Rectal smooth muscle tissue (tissue), 1 donor: ENCODE data around the gene REG4.
"Not testable (repeated sequence)": the region's sequence is repeated elsewhere in the genome, so short reads cannot be mapped to it uniquely, and the experiment has no call there.

Experiments
- H3K27ac ChIP-seq: one replicate; pipeline ENCODE4 v1.7.0; 2013; ENCODE audit warnings: low read depth, low read length, inconsistent platforms
- H3K27me3 ChIP-seq: one replicate; pipeline ENCODE4 v1.7.0; 2013; ENCODE audit warnings: low read length; ENCODE audit not compliant: control insufficient read depth, insufficient read depth
- H3K36me3 ChIP-seq: one replicate; pipeline ENCODE4 v1.7.0; 2013; ENCODE audit warnings: low read length; ENCODE audit not compliant: control insufficient read depth, insufficient read depth
- H3K4me1 ChIP-seq: one replicate; pipeline ENCODE4 v1.7.0; 2013; ENCODE audit warnings: low read length; ENCODE audit not compliant: control insufficient read depth, insufficient read depth
- H3K4me3 ChIP-seq: one replicate; pipeline ENCODE4 v1.7.0; 2013; ENCODE audit warnings: low read length
- H3K9ac ChIP-seq: one replicate; pipeline ENCODE4 v1.7.0; 2013; ENCODE audit warnings: low read length

Gene REG4

DNA sequence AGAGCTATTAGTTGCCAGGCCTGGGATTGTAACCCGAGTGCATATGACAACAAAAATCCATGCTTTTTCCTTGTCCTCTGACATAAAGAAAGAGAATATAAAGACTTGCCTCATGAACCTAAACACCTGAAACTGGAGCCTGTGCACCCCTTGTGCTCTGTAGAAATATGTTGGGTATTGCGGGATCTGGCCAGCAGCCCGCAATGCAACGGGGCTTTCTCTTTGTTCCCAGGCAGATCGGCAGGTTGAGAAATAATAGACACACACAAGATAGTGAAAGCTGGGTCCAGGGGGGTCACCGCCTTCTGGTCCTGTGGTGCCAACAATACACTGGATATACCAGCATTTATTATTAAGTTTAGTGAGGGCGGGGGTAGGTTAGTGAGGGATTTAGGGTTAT, 25.2 kb downstream of the REG4 start:
- H3K9ac ChIP-seq, H3K4me3 ChIP-seq, H3K4me1 ChIP-seq, H3K36me3 ChIP-seq, H3K27me3 ChIP-seq, H3K27ac ChIP-seq: not testable (repeated sequence)

GRCh38 chr1:119784191-119784781, 27.0 kb downstream of the REG4 start:
- H3K9ac ChIP-seq: no peak overlapping the region

GRCh38 chr1:119783354-119784185, 27.7 kb downstream of the REG4 start:
- no peaks in the 10 kb centered on the region for H3K27me3 ChIP-seq
- H3K9ac ChIP-seq: no peak overlapping the region
- no peaks in the 10 kb centered on the region for H3K36me3 ChIP-seq
- no peak overlapping the region for H3K4me3 ChIP-seq
- peaks cover 2% of the 10 kb centered on the region for H3K4me1 ChIP-seq
- no peak overlapping the region for H3K27ac ChIP-seq

More at GRCh38 chr1:119784191-119784781, 27.0 kb downstream of the REG4 start:
- no peak overlapping the region for H3K4me3 ChIP-seq
- H3K4me1 ChIP-seq: peaks cover 2% of the 10 kb centered on the region
- no peaks in the 10 kb centered on the region for H3K36me3 ChIP-seq
- H3K27ac ChIP-seq: no peak overlapping the region
- H3K27me3 ChIP-seq: no peaks in the 10 kb centered on the region

- H3K27ac ChIP-seq: no peak overlapping the region
- H3K4me3 ChIP-seq: no peak overlapping the region
- no peak overlapping the region for H3K9ac ChIP-seq
- no peaks in the 10 kb centered on the region for H3K36me3 ChIP-seq
- H3K4me1 ChIP-seq: peaks cover 2% of the 10 kb centered on the region
- H3K27me3 ChIP-seq: no peaks in the 10 kb centered on the region
Measured at GRCh38 chr1:119782631-119783325, 28.5 kb downstream of the REG4 start.

DNA sequence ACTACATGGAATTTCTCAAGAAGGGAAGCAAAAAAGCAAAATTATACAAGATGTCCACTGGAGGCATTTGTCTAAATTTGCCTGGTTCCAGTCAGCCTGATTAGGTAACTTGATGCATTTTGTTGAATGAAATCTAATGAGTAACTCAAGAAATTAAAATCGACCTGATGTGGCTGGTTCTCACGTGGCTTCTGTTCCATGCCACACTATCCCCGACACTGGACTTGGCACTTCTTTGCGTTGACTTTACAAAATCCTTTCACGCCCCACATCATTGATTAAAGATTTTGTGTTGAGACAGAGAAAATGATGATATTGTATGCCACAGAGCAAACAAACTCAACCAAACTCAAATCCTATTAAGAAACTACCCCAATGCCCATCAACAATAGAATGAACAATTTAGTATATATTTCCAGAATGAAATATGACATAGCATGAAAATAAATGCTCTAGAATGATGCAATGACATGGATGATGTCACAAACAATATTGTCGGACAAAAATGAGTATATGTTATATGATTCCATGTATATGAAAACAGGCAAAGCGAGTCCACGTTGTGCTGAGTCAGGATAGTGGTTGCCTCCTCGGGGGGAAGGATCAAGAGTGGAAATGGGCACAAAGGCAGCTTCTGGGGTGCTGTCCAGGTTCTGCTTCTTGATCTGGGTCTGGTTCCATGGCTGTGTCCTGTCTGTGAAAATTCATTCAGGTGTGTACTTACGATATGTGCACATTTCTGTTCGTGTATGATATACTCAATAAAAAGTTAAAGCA, 29.6 kb downstream of the REG4 start:
- peaks cover 2% of the 10 kb centered on the region for H3K4me1 ChIP-seq
- no peak overlapping the region for H3K27ac ChIP-seq
- no peak overlapping the region for H3K4me3 ChIP-seq

DNA sequence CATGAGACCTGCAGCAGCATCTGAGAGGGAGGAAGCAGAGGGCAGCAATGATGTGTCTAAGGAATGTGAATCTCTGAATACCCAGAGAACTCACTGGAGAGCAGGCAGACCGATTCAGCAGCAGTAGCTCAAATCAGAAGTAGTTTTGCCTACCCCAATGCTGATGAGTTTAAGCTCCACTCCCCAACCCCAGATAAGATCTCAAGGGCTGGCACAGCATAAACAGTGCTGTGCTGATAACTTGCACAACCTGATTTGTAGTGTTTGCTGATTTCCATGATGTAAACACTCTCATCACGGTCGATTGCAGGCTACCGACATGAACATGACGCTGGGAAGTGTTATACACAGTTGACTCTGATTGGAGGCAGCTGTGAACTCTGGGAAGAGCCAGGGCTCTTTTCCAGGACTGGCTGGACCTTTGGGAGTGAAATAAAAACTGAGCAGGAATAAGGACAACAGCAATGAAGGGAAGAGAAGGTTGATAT, 31.3 kb downstream of the REG4 start:
- Histone ChIP-seq H3K4me1 (peaks cover 2% of the 10 kb centered on the region), H3K27ac (peak overlapping the region; percentile 59), H3K27me3 (no peaks in the 10 kb centered on the region), H3K36me3 (no peaks in the 10 kb centered on the region), H3K9ac (no peak overlapping the region), H3K4me3 (peak overlapping the region; percentile 60)

More for the DNA sequence above, 29.6 kb downstream of the REG4 start:
- no peaks in the 10 kb centered on the region for H3K27me3 ChIP-seq
- no peaks in the 10 kb centered on the region for H3K36me3 ChIP-seq
- H3K9ac ChIP-seq: no peak overlapping the region

DNA sequence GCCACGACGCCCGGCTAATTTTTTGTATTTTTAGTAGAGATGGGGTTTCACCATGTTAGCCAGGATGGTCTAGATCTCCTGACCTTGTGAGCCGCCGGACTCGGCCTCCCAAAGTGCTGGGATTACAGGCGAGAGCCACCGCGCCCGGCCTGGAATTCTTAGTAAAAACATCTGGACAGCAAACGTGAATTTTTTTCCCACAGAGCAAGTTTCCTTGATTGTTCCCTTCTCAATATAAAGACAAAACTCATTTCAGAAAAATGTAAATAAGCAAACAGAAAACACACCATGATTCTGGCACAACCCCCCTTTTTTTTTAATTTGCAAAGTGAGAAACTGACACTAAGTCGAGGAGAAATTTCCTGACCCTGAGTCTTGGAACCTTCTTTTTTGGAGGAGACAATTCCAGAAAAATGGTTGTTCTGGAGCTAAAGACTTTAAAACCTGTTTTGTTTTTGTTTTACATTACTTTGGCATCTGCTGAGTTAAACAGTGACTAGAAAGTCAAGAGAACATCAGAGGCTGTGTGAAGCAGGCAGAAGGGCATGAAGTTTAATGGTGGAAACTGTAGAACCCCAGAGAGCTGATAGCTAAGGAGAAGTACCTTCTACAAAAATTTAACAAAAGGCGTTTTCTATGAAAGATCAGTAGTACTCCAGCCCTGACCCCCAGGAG, 32.2 kb downstream of the REG4 start:
- Histone ChIP-seq H3K27ac (no peak overlapping the region), H3K9ac (no peak overlapping the region), H3K4me1 (peaks cover 2% of the 10 kb centered on the region), H3K36me3 (no peaks in the 10 kb centered on the region), H3K27me3 (no peaks in the 10 kb centered on the region), H3K4me3 (no peak overlapping the region)

GRCh38 chr1:119778359-119778758, 32.9 kb downstream of the REG4 start:
- Histone ChIP-seq H3K36me3 (no peaks in the 10 kb centered on the region), H3K27me3 (no peaks in the 10 kb centered on the region), H3K4me1 (peaks cover 2% of the 10 kb centered on the region), H3K4me3 (no peak overlapping the region), H3K27ac (no peak overlapping the region), H3K9ac (no peak overlapping the region)

- Histone ChIP-seq H3K4me3 (no peak overlapping the region), H3K36me3 (no peaks in the 10 kb centered on the region), H3K27ac (no peak overlapping the region), H3K27me3 (no peaks in the 10 kb centered on the region), H3K4me1 (peaks cover under 1% of the 10 kb centered on the region), H3K9ac (no peak overlapping the region)
Measured at GRCh38 chr1:119774746-119775490, 36.3 kb downstream of the REG4 start.

DNA sequence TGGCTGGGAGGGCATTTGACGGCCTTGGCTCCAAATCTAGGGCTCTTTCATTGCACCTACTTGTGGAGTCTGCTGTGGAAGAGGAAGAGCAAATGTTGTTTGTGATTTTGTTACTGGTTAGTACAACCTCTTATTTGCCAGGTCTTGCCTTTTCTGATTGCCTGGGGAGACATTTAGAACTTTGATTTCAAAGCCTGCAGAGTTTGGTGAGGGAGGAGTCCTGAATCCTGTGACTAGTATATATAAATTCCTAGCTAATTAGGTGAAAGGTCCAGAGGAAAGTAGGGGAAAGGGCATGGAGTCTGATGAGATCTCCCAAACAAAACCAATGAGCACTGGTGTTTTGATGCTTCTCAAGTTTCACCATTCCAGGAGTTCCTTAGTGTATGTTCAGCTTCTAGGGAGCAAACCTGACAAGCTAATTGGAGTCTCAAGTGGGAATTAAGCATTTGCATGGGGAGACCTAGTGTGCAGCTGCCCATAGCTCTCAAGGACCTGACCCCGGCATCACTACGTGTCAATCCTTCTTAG, 37.5 kb downstream of the REG4 start:
- H3K36me3 ChIP-seq: no peaks in the 10 kb centered on the region
- no peak overlapping the region for H3K9ac ChIP-seq
- no peak overlapping the region for H3K27ac ChIP-seq
- no peaks in the 10 kb centered on the region for H3K27me3 ChIP-seq
- no peak overlapping the region for H3K4me3 ChIP-seq
- no peaks in the 10 kb centered on the region for H3K4me1 ChIP-seq

DNA sequence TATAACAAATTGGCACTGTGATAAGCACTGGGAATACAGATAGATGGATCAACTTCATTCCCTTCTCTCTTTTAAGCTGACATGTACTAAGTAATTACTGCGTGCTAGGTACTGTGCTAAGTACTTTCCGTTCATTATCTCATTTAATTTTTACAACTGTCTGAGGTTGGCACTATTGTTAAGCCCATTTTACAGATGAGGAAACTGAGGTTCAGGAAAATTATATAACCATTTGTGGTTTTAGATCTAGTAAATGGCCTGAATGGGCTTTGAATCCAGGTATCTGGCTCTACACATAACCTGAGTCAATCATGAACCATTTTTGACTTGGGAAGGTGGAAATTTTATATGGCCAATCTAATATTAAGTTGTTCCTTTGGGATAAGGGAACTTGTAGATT, 39.0 kb downstream of the REG4 start:
- Histone ChIP-seq H3K27me3 (no peaks in the 10 kb centered on the region), H3K27ac (no peak overlapping the region), H3K4me3 (no peak overlapping the region), H3K36me3 (no peaks in the 10 kb centered on the region), H3K4me1 (no peaks in the 10 kb centered on the region), H3K9ac (no peak overlapping the region)
